GM23338 (cell line): Measurements from ENCODE around the gene TRAPPC10. TPM values are rescaled to one million over a fixed set of nuclear protein-coding genes. Genes with fewer than 3 reads are reported as not detected.

Experiments
- ATAC-seq: fragments of 200-7000 bp; cut with Tn5 transposase; 3 replicates; pipeline ENCODE4 v1.9.1; 2020
- DNase-seq: peaks from one replicate; pipeline ENCODE4 v3.0.0-alpha.2; 2015; ENCODE audit warnings: low spot score
- H2AFZ ChIP-seq: fragments of 200-600 bp; sonication (generic); 2 replicates; pipeline ENCODE4 v1.8.0; 2016; ENCODE audit warnings: antibody characterized with exemption, mild to moderate bottlenecking, moderate library complexity
- H3F3A ChIP-seq: fragments of 200-600 bp; sonication (generic); replicated peaks from 2 replicates; pipeline ENCODE4 v1.8.0; 2017; ENCODE audit warnings: antibody characterized with exemption, mixed run types, low read depth
- H3K27ac ChIP-seq: fragments of 200-600 bp; sonication (generic); 2 replicates; pipeline ENCODE4 v1.6.1; 2016; ENCODE audit warnings: low read depth
- H3K27me3 ChIP-seq: fragments of 200-600 bp; sonication (generic); 2 replicates; pipeline ENCODE4 v1.8.0; 2016; ENCODE audit warnings: mild to moderate bottlenecking, mixed run types, moderate library complexity; ENCODE audit not compliant: insufficient read depth
- H3K36me3 ChIP-seq: fragments of 200-600 bp; sonication (generic); 2 replicates; pipeline ENCODE4 v1.8.0; 2016; ENCODE audit warnings: mild to moderate bottlenecking; ENCODE audit not compliant: insufficient read depth
- H3K4me1 ChIP-seq: fragments of 200-600 bp; sonication (generic); 2 replicates; pipeline ENCODE4 v1.8.0; 2016; ENCODE audit warnings: mild to moderate bottlenecking, moderate library complexity; ENCODE audit not compliant: insufficient read depth
- H3K4me2 ChIP-seq: fragments of 200-600 bp; sonication (generic); 2 replicates; pipeline ENCODE4 v1.7.1; 2017; ENCODE audit warnings: mixed run types
- H3K4me3 ChIP-seq: fragments of 200-600 bp; sonication (generic); 2 replicates; pipeline ENCODE4 v1.6.1; 2016; ENCODE audit warnings: mixed run types
- H3K79me2 ChIP-seq: fragments of 200-600 bp; sonication (generic); replicated peaks from 2 replicates; pipeline ENCODE4 v1.8.0; 2017; ENCODE audit warnings: mild to moderate bottlenecking; ENCODE audit not compliant: insufficient read depth
- H3K9me2 ChIP-seq: fragments of 200-600 bp; sonication (generic); 2 replicates; pipeline ENCODE4 v1.8.0; 2017; ENCODE audit not compliant: insufficient read depth
- H4K20me1 ChIP-seq: fragments of 200-600 bp; sonication (generic); replicated peaks from 2 replicates; pipeline ENCODE4 v1.8.0; 2017; ENCODE audit warnings: mild to moderate bottlenecking; ENCODE audit not compliant: insufficient read depth
- H3K27ac Mint-ChIP-seq: 2 replicates; pipeline ENCODE4 v1.8.0; 2020; ENCODE audit warnings: inconsistent platforms, mild to moderate bottlenecking, moderate library complexity, mixed read lengths
- H3K27me3 Mint-ChIP-seq: 3 replicates; pipeline ENCODE4 v1.8.0; 2022; ENCODE audit warnings: low read depth, mild to moderate bottlenecking, moderate library complexity, mixed read lengths, inconsistent platforms; ENCODE audit not compliant: insufficient read depth, poor library complexity
- H3K36me3 Mint-ChIP-seq: 3 replicates; pipeline ENCODE4 v1.8.0; 2021; ENCODE audit warnings: low read depth, mild to moderate bottlenecking, inconsistent platforms, moderate library complexity, mixed read lengths
- H3K4me1 Mint-ChIP-seq: 3 replicates; pipeline ENCODE4 v1.8.0; 2020; ENCODE audit warnings: mild to moderate bottlenecking, inconsistent platforms, mixed read lengths
- H3K4me3 Mint-ChIP-seq: 3 replicates; pipeline ENCODE4 v1.8.0; 2021; ENCODE audit warnings: moderate library complexity, mild to moderate bottlenecking, inconsistent platforms, mixed read lengths
- H3K9me3 Mint-ChIP-seq: 3 replicates; pipeline ENCODE4 v1.8.0; 2020; ENCODE audit warnings: moderate library complexity, mild to moderate bottlenecking, inconsistent platforms, mixed read lengths
- CREB1 ChIP-seq: fragments of 250-450 bp; sonication (Bioruptor Pico); IDR thresholded peaks from 2 replicates; pipeline ENCODE4 v1.5.0; 2020; ENCODE audit warnings: low read depth, mild to moderate bottlenecking, moderate library complexity
- ETS1 ChIP-seq: IDR thresholded peaks from 2 replicates; pipeline ENCODE4 v1.6.1; 2016; ENCODE audit warnings: antibody characterized with exemption
- EZH2 ChIP-seq: fragments of 200-600 bp; sonication (generic); IDR thresholded peaks from one replicate; pipeline ENCODE4 v1.8.0; 2017; ENCODE audit warnings: antibody characterized with exemption, mild to moderate bottlenecking, low read depth; ENCODE audit not compliant: unreplicated experiment
- EZH2phosphoT487 ChIP-seq: fragments of 200-600 bp; sonication (generic); IDR thresholded peaks from one replicate; pipeline ENCODE4 v1.8.1; 2018; ENCODE audit warnings: antibody characterized with exemption; ENCODE audit not compliant: unreplicated experiment
- JUNB ChIP-seq: IDR thresholded peaks from one replicate; pipeline ENCODE4 v1.6.1; 2016; ENCODE audit warnings: antibody characterized with exemption; ENCODE audit not compliant: unreplicated experiment
- NANOG ChIP-seq: IDR thresholded peaks from 2 replicates; pipeline ENCODE4 v1.6.1; 2016; ENCODE audit warnings: antibody characterized with exemption, borderline replicate concordance
- POLR2AphosphoS5 ChIP-seq: IDR thresholded peaks from 2 replicates; pipeline ENCODE4 v1.6.1; 2016; ENCODE audit warnings: antibody characterized with exemption, low read depth
- STAT1 ChIP-seq: IDR thresholded peaks from one replicate; pipeline ENCODE4 v1.6.1; 2016; ENCODE audit warnings: antibody characterized with exemption; ENCODE audit not compliant: unreplicated experiment
- ZNF114 ChIP-seq: fragments of 250-450 bp; sonication (Bioruptor Pico); IDR thresholded peaks from 2 replicates; pipeline ENCODE4 v1.5.0; 2020; ENCODE audit warnings: mild to moderate bottlenecking, moderate library complexity
- ZNF331 ChIP-seq: fragments of 250-450 bp; sonication (Bioruptor Pico); IDR thresholded peaks from 2 replicates; pipeline ENCODE4 v1.5.0; 2020; ENCODE audit warnings: low read depth, mild to moderate bottlenecking, moderate library complexity
- ZNF462 ChIP-seq: fragments of 250-450 bp; sonication (Bioruptor Pico); IDR thresholded peaks from 2 replicates; pipeline ENCODE4 v1.5.0; 2020; ENCODE audit warnings: mild to moderate bottlenecking, moderate library complexity
- polyA plus RNA-seq: library from polyadenylated mRNA; unstranded; fragments of >200 nt; fragmentation: Nextera tagmentation; extraction: Ambion mirVana; gene quantifications from 2 replicates; pipeline ENCODE4 v1.2.1, GENCODE V29; 2016
- total RNA-seq: library from RNA; depleted of rRNA; stranded (reverse); fragments of >200 nt; shearing (Covaris generic); gene quantifications from 2 replicates; pipeline ENCODE4 v1.2.3, GENCODE V29; 2014

TRAPPC10 gene
- total and polyA plus RNA-seq, 2 experiments from 2014 or later = 14.0 to 27.1 TPM

GRCh38 chr21:44082648-44083440 is 70.7 kb downstream of the TRAPPC10 start:
- Histone ChIP-seq H3K27me3 (no peaks in the 10 kb centered on the region), H3K9me2 (no peaks in the 10 kb centered on the region), H3K36me3 (peaks cover 18% of the 10 kb centered on the region; the same call in 1 of the 2 replicates), H3K4me3 (no peak overlapping the region), H3K4me1 (peaks cover 4% of the 10 kb centered on the region; the same call in 1 of the 2 replicates), H2AFZ (no peak overlapping the region), H3K4me2 (no peak overlapping the region), H3K79me2 (no peaks in the 10 kb centered on the region; the same call in 1 of the 2 replicates), H3F3A (no peaks in the 10 kb centered on the region), H3K27ac (no peak overlapping the region), H4K20me1 (peaks cover 18% of the 10 kb centered on the region)
- no peak for DNase-seq
- no peak for ATAC-seq
- H3K4me3 Mint-ChIP-seq = no peak overlapping the region
- no peaks in the 10 kb centered on the region for H3K9me3 Mint-ChIP-seq
- peaks cover 7% of the 10 kb centered on the region for H3K27me3 Mint-ChIP-seq
- peaks cover 10% of the 10 kb centered on the region for H3K4me1 Mint-ChIP-seq
- no peak overlapping the region for H3K27ac Mint-ChIP-seq
- peaks cover 52% of the 10 kb centered on the region for H3K36me3 Mint-ChIP-seq
- TF ChIP-seq ETS1 (no peak), JUNB (no peak), EZH2 (no peak), NANOG (no peak), POLR2AphosphoS5 (no peak), EZH2phosphoT487 (no peak)

GRCh38 chr21:44083631-44084291 is 71.7 kb downstream of the TRAPPC10 start:
- ATAC-seq = no peak
- H3K27me3 Mint-ChIP-seq = peaks cover 3% of the 10 kb centered on the region
- H3K4me1 Mint-ChIP-seq = peaks cover 2% of the 10 kb centered on the region; the same call in 1 of the 3 replicates
- no peak overlapping the region for H3K4me2 ChIP-seq
- no peak for DNase-seq
- H3K36me3 Mint-ChIP-seq = peaks cover 61% of the 10 kb centered on the region
- no peaks in the 10 kb centered on the region for H3F3A ChIP-seq
- H3K27ac Mint-ChIP-seq = no peak overlapping the region
- no peak overlapping the region for H2AFZ ChIP-seq
- H3K79me2 ChIP-seq = no peaks in the 10 kb centered on the region; the same call in 1 of the 2 replicates
- H3K4me3 Mint-ChIP-seq = no peak overlapping the region
- 0 out of 2 replicates have a peak, but pooled peaks cover 14% of the 10 kb centered on the region for H3K36me3 ChIP-seq
- no peaks in the 10 kb centered on the region for H3K9me3 Mint-ChIP-seq
- H3K27me3 ChIP-seq = no peaks in the 10 kb centered on the region
- H3K4me1 ChIP-seq = no peaks in the 10 kb centered on the region
- H4K20me1 ChIP-seq = peaks cover 14% of the 10 kb centered on the region
- no peak overlapping the region for H3K4me3 ChIP-seq
- H3K27ac ChIP-seq = no peak overlapping the region
- H3K9me2 ChIP-seq = no peaks in the 10 kb centered on the region
- TF ChIP-seq ZNF331 (CRISPR knock-in tag) = no peak
- TF ChIP-seq EZH2 = no peak
- TF ChIP-seq ZNF114 = no peak
- no peak for TF ChIP-seq CREB1
- no peak for TF ChIP-seq EZH2phosphoT487
- no peak for TF ChIP-seq ETS1
- TF ChIP-seq ZNF462 (CRISPR knock-in tag) = no peak
- no peak for TF ChIP-seq POLR2AphosphoS5
- TF ChIP-seq JUNB = no peak
- no peak for TF ChIP-seq STAT1
- no peak for TF ChIP-seq NANOG
